ENCODE data around the gene SLC16A2.

DNA sequence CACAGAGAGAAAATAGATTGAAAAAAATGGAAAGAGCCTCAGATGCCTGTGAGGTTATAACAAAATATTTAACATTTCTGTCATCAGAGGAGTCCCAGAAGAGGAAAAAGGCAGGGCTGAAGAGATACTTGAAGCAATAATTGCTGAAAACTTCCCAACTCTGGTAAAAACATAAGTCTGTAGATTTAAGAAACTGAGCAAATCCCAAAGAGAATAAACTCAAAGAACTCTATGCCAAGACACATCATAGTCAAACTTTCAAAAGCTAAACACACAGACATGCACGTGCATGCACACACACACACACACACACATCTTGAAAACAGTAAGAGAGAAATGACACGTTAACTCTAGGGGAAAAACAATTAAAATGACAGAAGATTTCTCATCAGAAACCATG is 94.1 kb downstream of the SLC16A2 start:
- TF ChIP-seq, protein P1, sequence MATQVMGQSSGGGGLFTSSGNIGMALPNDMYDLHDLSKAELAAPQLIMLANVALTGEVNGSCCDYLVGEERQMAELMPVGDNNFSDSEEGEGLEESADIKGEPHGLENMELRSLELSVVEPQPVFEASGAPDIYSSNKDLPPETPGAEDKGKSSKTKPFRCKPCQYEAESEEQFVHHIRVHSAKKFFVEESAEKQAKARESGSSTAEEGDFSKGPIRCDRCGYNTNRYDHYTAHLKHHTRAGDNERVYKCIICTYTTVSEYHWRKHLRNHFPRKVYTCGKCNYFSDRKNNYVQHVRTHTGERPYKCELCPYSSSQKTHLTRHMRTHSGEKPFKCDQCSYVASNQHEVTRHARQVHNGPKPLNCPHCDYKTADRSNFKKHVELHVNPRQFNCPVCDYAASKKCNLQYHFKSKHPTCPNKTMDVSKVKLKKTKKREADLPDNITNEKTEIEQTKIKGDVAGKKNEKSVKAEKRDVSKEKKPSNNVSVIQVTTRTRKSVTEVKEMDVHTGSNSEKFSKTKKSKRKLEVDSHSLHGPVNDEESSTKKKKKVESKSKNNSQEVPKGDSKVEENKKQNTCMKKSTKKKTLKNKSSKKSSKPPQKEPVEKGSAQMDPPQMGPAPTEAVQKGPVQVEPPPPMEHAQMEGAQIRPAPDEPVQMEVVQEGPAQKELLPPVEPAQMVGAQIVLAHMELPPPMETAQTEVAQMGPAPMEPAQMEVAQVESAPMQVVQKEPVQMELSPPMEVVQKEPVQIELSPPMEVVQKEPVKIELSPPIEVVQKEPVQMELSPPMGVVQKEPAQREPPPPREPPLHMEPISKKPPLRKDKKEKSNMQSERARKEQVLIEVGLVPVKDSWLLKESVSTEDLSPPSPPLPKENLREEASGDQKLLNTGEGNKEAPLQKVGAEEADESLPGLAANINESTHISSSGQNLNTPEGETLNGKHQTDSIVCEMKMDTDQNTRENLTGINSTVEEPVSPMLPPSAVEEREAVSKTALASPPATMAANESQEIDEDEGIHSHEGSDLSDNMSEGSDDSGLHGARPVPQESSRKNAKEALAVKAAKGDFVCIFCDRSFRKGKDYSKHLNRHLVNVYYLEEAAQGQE (IDR thresholded peaks at IDR 0.05; ENCODE audit: low read depth, low read length): no peak
- TF ChIP-seq POLR2AphosphoS5 (IDR thresholded peaks at IDR 0.05; ENCODE audit: low read depth, low read length): no peak
- TF ChIP-seq, protein P2, sequence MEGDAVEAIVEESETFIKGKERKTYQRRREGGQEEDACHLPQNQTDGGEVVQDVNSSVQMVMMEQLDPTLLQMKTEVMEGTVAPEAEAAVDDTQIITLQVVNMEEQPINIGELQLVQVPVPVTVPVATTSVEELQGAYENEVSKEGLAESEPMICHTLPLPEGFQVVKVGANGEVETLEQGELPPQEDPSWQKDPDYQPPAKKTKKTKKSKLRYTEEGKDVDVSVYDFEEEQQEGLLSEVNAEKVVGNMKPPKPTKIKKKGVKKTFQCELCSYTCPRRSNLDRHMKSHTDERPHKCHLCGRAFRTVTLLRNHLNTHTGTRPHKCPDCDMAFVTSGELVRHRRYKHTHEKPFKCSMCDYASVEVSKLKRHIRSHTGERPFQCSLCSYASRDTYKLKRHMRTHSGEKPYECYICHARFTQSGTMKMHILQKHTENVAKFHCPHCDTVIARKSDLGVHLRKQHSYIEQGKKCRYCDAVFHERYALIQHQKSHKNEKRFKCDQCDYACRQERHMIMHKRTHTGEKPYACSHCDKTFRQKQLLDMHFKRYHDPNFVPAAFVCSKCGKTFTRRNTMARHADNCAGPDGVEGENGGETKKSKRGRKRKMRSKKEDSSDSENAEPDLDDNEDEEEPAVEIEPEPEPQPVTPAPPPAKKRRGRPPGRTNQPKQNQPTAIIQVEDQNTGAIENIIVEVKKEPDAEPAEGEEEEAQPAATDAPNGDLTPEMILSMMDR (IDR thresholded peaks at IDR 0.05): no peak
